Measurements from ENCODE around the gene ACTG1. TPM values are rescaled to one million over a fixed set of nuclear protein-coding genes. Genes with fewer than 3 reads are reported as not detected.

The ACTG1 gene
- total RNA-seq, 2 donors from 2014 or later, result 4,489 to 4,790 TPM

GRCh38 chr17:81556863-81557262 is 44.3 kb upstream of the ACTG1 start:
- Histone ChIP-seq H3K9ac (ENCODE audit: low read depth in 2 of 2, low read length in 2 of 2) (no peak overlapping the region), H3K27ac (no peak overlapping the region), H3K4me1 (peaks cover 10% of the 10 kb centered on the region), H3K27me3 (no peaks in the 10 kb centered on the region), H3K36me3 (peaks cover 10% of the 10 kb centered on the region), H3K4me3 (no peak overlapping the region), H3K9me3 (no peaks in the 10 kb centered on the region)
- intact Hi-C loops (cut with DNase I), result loop anchor here (5.0 kb wide), 1 partner anchor 40 kb away; no protein-coding TSS in a partner anchor
- DNase-seq, result peak; percentile 49
- TF ChIP-seq CTCF (IDR thresholded peaks at IDR 0.05), result no peak

GRCh38 chr17:81556175-81556691 is 43.6 kb upstream of the ACTG1 start:
- H3K4me3 ChIP-seq, result no peak overlapping the region
- no peak overlapping the region for H3K27ac ChIP-seq
- H3K9ac ChIP-seq (ENCODE audit: low read depth in 2 of 2, low read length in 2 of 2), result no peak overlapping the region
- H3K27me3 ChIP-seq, result no peaks in the 10 kb centered on the region
- no peaks in the 10 kb centered on the region for H3K9me3 ChIP-seq
- DNase-seq, result no peak
- H3K36me3 ChIP-seq, result peaks cover 10% of the 10 kb centered on the region
- no peak for TF ChIP-seq CTCF (IDR thresholded peaks at IDR 0.05)
- peaks cover 12% of the 10 kb centered on the region for H3K4me1 ChIP-seq
- intact Hi-C loops (cut with DNase I), result loop anchor here (5.0 kb wide), 1 partner anchor 41 kb away; no protein-coding TSS in a partner anchor

GRCh38 chr17:81553616-81554181 is 41.1 kb upstream of the ACTG1 start:
- Histone ChIP-seq H3K4me1 (peaks cover 15% of the 10 kb centered on the region), H3K27ac (peak overlapping the region; percentile 94), H3K36me3 (peaks cover 5% of the 10 kb centered on the region), H3K4me3 (peak overlapping the region; percentile 92), H3K9ac (ENCODE audit: low read depth in 2 of 2, low read length in 2 of 2) (peak overlapping the region in 1 of 2 donors; percentile 90), H3K27me3 (no peaks in the 10 kb centered on the region), H3K9me3 (no peaks in the 10 kb centered on the region)
- peak; percentile 39 for DNase-seq
- no peak for TF ChIP-seq CTCF (IDR thresholded peaks at IDR 0.05)
- intact Hi-C loops (cut with DNase I), result no loop called here

- peak overlapping the region; percentile 92 for H3K4me3 ChIP-seq
- DNase-seq, result peak; percentile 83
- peak overlapping the region; percentile 94 for H3K27ac ChIP-seq
- no peaks in the 10 kb centered on the region for H3K27me3 ChIP-seq
- H3K9ac ChIP-seq (ENCODE audit: low read depth in 2 of 2, low read length in 2 of 2), result peak overlapping the region; percentile 70 to 90
- TF ChIP-seq CTCF (IDR thresholded peaks at IDR 0.05), result no peak
- peaks cover 15% of the 10 kb centered on the region for H3K4me1 ChIP-seq
- H3K9me3 ChIP-seq, result no peaks in the 10 kb centered on the region
- H3K36me3 ChIP-seq, result no peaks in the 10 kb centered on the region
- intact Hi-C loops (cut with DNase I), result no loop called here
Observed at GRCh38 chr17:81553018-81553615, 40.5 kb upstream of the ACTG1 start.

- Histone ChIP-seq H3K9me3 (no peaks in the 10 kb centered on the region), H3K9ac (ENCODE audit: low read depth in 2 of 2, low read length in 2 of 2) (peak within 1 kb of the TSS; percentile 85 to 90), H3K36me3 (no peaks in the 10 kb centered on the region), H3K27me3 (no peaks in the 10 kb centered on the region), H3K4me3 (peak within 1 kb of the TSS; percentile 92), H3K4me1 (peaks cover 15% of the 10 kb centered on the region), H3K27ac (peak within 1 kb of the TSS; percentile 94)
- peak; percentile 73 for DNase-seq
- intact Hi-C loops (cut with DNase I), result no loop called here
- no peak for TF ChIP-seq CTCF (IDR thresholded peaks at IDR 0.05)
Observed at GRCh38 chr17:81552244-81553017, 39.8 kb upstream of the ACTG1 start, which contains the start of gene FAAP100. Gene FAAP100, minus strand, starts transcription at chr17:81552353. Its CDS starts 23 bp downstream, at chr17:81552330.

Data from colonic mucosa (tissue), 4 donors.